GM15510 (cell line): ENCODE results near the gene P2RX3.

Source experiments
- POLR2A ChIP-seq: IDR thresholded peaks from 3 replicates; pipeline ENCODE4 v1.6.1; 2011; ENCODE audit warnings: borderline replicate concordance; ENCODE audit not compliant: insufficient read length; ENCODE audit errors: extremely low read depth

The P2RX3 gene

GRCh38 chr11:57421805-57422204 lies 83.7 kb downstream of the P2RX3 start:
- TF ChIP-seq POLR2A: no peak
